Measurements from ENCODE around the gene AGBL2.

GRCh38 chr11:47688991-47689390, 26.2 kb downstream of the AGBL2 start:
- TF ChIP-seq CTCF (IDR thresholded peaks at IDR 0.05; ENCODE audit: low read depth, low read length), result no peak
- TF ChIP-seq EZH2phosphoT487 (IDR thresholded peaks at IDR 0.05; ENCODE audit: low read depth), result no peak

Measured in OCI-LY3 (cell line).